BE2C (cell line): ENCODE data around the gene CREG2.
"Not testable (repeated sequence)": the region's sequence is repeated elsewhere in the genome, so short reads cannot be mapped to it uniquely, and the experiment has no call there.

ENCODE experiments used
- DNase-seq: peaks from one replicate; pipeline ENCODE4 v3.0.0-alpha.2; 2020
- H3K27me3 ChIP-seq: fragments of 250-450 bp; sonication (Bioruptor Pico); 2 replicates; pipeline ENCODE4 v1.5.1; 2020; ENCODE audit warnings: mild to moderate bottlenecking
- H3K36me3 ChIP-seq: fragments of 250-450 bp; sonication (Bioruptor Pico); 2 replicates; pipeline ENCODE4 v1.5.1; 2020; ENCODE audit warnings: mild to moderate bottlenecking
- H3K4me1 ChIP-seq: fragments of 250-450 bp; sonication (Bioruptor Pico); 2 replicates; pipeline ENCODE4 v1.5.1; 2020
- H3K4me3 ChIP-seq: 2 replicates; pipeline ENCODE4 v1.5.1; 2011; ENCODE audit warnings: low read depth, low read length
- H3K9me3 ChIP-seq: fragments of 250-450 bp; sonication (Bioruptor Pico); 2 replicates; pipeline ENCODE4 v1.5.1; 2020
- CTCF ChIP-seq: IDR thresholded peaks from 2 replicates; pipeline ENCODE4 v1.5.1; 2012; ENCODE audit warnings: mild to moderate bottlenecking, low read depth, low read length

CREG2 gene

DNA sequence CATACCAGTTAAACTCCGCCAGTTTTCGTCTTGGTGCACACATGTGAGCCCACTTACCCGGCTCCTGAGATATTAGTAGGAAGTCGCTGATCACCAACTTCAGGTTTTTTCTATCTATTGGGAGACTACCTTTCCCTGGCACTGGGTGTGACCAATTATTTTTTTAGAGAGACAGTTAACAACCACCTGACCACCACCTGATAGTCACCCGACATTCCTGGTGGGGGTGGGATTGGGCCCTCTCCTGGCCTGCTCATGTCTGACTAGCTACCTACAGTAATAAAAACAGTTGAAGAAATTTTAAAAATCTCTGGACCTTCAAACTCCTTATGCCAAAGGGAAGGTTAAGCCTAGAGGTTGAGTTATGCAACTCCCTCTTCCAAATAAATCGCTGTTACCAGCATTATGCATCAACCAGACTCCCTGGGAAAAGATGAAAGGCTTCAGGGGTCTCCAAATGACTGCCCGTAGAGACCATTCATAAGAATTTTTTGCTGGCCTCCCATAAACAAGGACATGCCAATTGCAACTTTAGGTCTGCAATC is 27.8 kb downstream of the CREG2 start:
- Histone ChIP-seq H3K36me3 (no peaks in the 10 kb centered on the region), H3K27me3 (no peaks in the 10 kb centered on the region), H3K4me3 (no peak overlapping the region), H3K4me1 (no peaks in the 10 kb centered on the region), H3K9me3 (no peaks in the 10 kb centered on the region)
- TF ChIP-seq CTCF, result no peak
- no peak for DNase-seq

GRCh38 chr2:101357376-101357775 is 29.9 kb downstream of the CREG2 start:
- no peak for TF ChIP-seq CTCF
- no peaks in the 10 kb centered on the region for H3K9me3 ChIP-seq
- H3K4me1 ChIP-seq, result no peaks in the 10 kb centered on the region
- no peak overlapping the region for H3K4me3 ChIP-seq
- no peak for DNase-seq
- no peaks in the 10 kb centered on the region for H3K27me3 ChIP-seq
- no peaks in the 10 kb centered on the region for H3K36me3 ChIP-seq

DNA sequence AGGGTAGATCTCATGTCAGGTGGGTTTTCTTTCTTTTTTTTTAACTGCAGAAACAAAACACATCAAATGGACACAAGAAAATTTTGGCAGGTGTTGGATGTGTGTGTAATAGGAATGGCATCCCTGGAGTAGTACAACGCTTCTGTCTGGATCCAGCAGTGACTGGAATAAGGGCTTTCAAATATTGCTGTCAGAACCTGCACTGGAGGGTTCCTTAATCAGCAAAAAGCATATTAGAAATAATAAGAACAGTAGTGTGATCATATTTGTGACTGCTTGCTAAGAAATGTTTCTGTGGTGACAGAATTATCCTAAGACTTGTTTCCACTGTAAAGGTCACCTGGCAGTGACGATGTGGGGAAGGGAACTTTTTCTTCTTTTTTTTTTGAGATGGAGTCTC is 30.8 kb downstream of the CREG2 start:
- Histone ChIP-seq H3K4me3 (no peak overlapping the region), H3K9me3 (no peaks in the 10 kb centered on the region), H3K27me3 (no peaks in the 10 kb centered on the region), H3K36me3 (no peaks in the 10 kb centered on the region), H3K4me1 (no peaks in the 10 kb centered on the region)
- no peak for TF ChIP-seq CTCF
- DNase-seq, result no peak

DNA sequence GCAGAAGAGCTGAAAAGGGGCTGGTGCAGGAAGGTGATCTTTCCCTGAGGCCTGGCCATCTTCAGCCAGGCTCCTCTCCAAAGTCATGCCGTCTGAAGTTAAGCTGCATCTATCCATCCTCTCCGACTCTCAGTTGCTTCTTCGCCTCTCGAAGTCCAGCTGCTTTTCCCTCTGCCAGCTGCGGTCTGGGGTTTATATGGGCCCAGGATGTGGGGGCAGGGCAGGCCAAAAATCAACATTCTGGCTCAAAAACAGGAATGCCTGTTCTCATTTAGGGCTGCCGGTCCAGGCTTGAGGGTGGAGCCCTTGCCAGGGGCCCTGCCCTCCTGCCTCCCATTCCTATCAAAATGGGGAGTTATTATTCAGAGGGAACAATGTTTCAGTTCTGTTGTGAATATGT is 31.2 kb downstream of the CREG2 start:
- no peak for TF ChIP-seq CTCF
- no peaks in the 10 kb centered on the region for H3K36me3 ChIP-seq
- H3K4me1 ChIP-seq, result no peaks in the 10 kb centered on the region
- no peak overlapping the region for H3K4me3 ChIP-seq
- H3K9me3 ChIP-seq, result no peaks in the 10 kb centered on the region
- no peaks in the 10 kb centered on the region for H3K27me3 ChIP-seq
- no peak for DNase-seq

- no peak for TF ChIP-seq CTCF
- Histone ChIP-seq H3K4me1 (no peaks in the 10 kb centered on the region), H3K4me3 (no peak overlapping the region), H3K36me3 (no peaks in the 10 kb centered on the region), H3K9me3 (no peaks in the 10 kb centered on the region), H3K27me3 (no peaks in the 10 kb centered on the region)
- DNase-seq, result no peak
These were observed 31.8 kb downstream of the CREG2 start for GRCh38 chr2:101355401-101356054.

GRCh38 chr2:101354420-101355311 is 32.6 kb downstream of the CREG2 start:
- Histone ChIP-seq H3K27me3 (no peaks in the 10 kb centered on the region), H3K36me3 (no peaks in the 10 kb centered on the region), H3K4me3 (no peak overlapping the region), H3K4me1 (no peaks in the 10 kb centered on the region), H3K9me3 (no peaks in the 10 kb centered on the region)
- DNase-seq, result no peak
- TF ChIP-seq CTCF, result no peak

DNA sequence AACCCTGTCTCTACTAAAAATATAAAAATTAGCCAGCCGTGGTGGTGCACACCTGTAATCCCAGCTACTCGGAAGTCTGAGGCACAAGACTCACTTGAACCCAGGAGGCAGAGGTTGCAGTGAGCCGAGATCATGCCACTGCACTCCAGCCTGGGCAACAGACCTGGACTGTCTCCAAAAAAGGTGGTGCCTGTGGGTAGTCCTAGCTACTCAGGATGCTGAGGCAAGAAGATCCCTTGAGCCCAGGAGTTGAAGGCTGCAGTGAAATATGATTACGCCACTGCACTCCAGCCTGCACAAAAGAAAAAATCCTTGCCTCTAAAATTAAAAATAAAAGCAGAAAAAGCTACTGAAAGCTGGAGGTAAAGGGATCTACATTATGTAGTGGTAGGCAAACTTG is 34.7 kb downstream of the CREG2 start:
- DNase-seq, H3K27me3 ChIP-seq, H3K36me3 ChIP-seq, H3K4me3 ChIP-seq, H3K9me3 ChIP-seq, H3K4me1 ChIP-seq: not testable (repeated sequence)
